ENCODE data around the gene RSPH3.
A peak's percentile ranks its signal among the peaks of the same experiment; 100 is the strongest.
"Not testable (repeated sequence)": the region's sequence is repeated elsewhere in the genome, so short reads cannot be mapped to it uniquely, and the experiment has no call there.

Gene RSPH3

GRCh38 chr6:158999666-159000403, at the start of gene RSPH3:
Gene RSPH3 (minus strand): TSS chr6:159000202. CDS start chr6:158999550, 652 bp downstream.
- peak; percentile 78 for DNase-seq (ENCODE audit: low read depth)

- DNase-seq (ENCODE audit: low read depth) = no peak
Measured at GRCh38 chr6:159047891-159048685, 48.1 kb upstream of the RSPH3 start.

GRCh38 chr6:159045801-159046200, 45.8 kb upstream of the RSPH3 start:
- no peak for DNase-seq (ENCODE audit: low read depth)

GRCh38 chr6:159044899-159045727, 45.1 kb upstream of the RSPH3 start, which contains the start of gene TAGAP:
Gene TAGAP (minus strand): TSS chr6:159044991. CDS start chr6:159044146, 845 bp downstream.
- DNase-seq (ENCODE audit: low read depth) = peak; percentile 71

- DNase-seq (ENCODE audit: low read depth) = no peak
Measured at GRCh38 chr6:159043947-159044346, 43.9 kb upstream of the RSPH3 start.

GRCh38 chr6:159043251-159043650, 43.2 kb upstream of the RSPH3 start:
- no peak for DNase-seq (ENCODE audit: low read depth)

GRCh38 chr6:159042826-159043181, 42.8 kb upstream of the RSPH3 start:
- DNase-seq (ENCODE audit: low read depth) = no peak

GRCh38 chr6:159042003-159042825, 42.2 kb upstream of the RSPH3 start:
- DNase-seq (ENCODE audit: low read depth) = peak; percentile 58

- no peak for DNase-seq (ENCODE audit: low read depth)
Measured at GRCh38 chr6:159041181-159041580, 41.2 kb upstream of the RSPH3 start.

- DNase-seq (ENCODE audit: low read depth) = no peak
Measured at GRCh38 chr6:159039885-159040258, 39.9 kb upstream of the RSPH3 start.

- no peak for DNase-seq (ENCODE audit: low read depth)
Measured at GRCh38 chr6:159038914-159039884, 39.2 kb upstream of the RSPH3 start.

GRCh38 chr6:159038318-159038717, 38.3 kb upstream of the RSPH3 start:
- not testable (repeated sequence) for DNase-seq (ENCODE audit: low read depth)

- no peak for DNase-seq (ENCODE audit: low read depth)
Measured at GRCh38 chr6:159037756-159038290, 37.8 kb upstream of the RSPH3 start.

GRCh38 chr6:159036673-159037072, 36.7 kb upstream of the RSPH3 start:
- DNase-seq (ENCODE audit: low read depth) = no peak

GRCh38 chr6:159035891-159036290, 35.9 kb upstream of the RSPH3 start:
- no peak for DNase-seq (ENCODE audit: low read depth)

GRCh38 chr6:159033160-159034049, 33.4 kb upstream of the RSPH3 start:
- no peak for DNase-seq (ENCODE audit: low read depth)

GRCh38 chr6:159031846-159032245, 31.8 kb upstream of the RSPH3 start:
- no peak for DNase-seq (ENCODE audit: low read depth)

GRCh38 chr6:159030168-159030567, 30.2 kb upstream of the RSPH3 start:
- no peak for DNase-seq (ENCODE audit: low read depth)

- not testable (repeated sequence) for DNase-seq (ENCODE audit: low read depth)
Measured at GRCh38 chr6:159025224-159025623, 25.2 kb upstream of the RSPH3 start.
